Gastroesophageal sphincter (tissue), 3 donors: ENCODE results near the gene ANKRD55.

Experiments used
- POLR2A ChIP-seq, 2 donors: fragments of 450-650 bp; IDR thresholded peaks; one replicate each; pipeline ENCODE4 v1.6.1; 2017; ENCODE audit warnings: antibody characterized with exemption in 2 of 2, mild to moderate bottlenecking in 2 of 2, moderate library complexity in 1 of 2
- POLR2AphosphoS5 ChIP-seq: sonication (generic); formaldehyde crosslinking; IDR thresholded peaks from one replicate; pipeline ENCODE4 v1.6.1; 2017; ENCODE audit warnings: antibody characterized with exemption
- TF ChIP-seq, protein P1 (sequence below), 4 experiments: fragments of 200-600 bp in 2 of 4; fragments of 450-650 bp in 2 of 4; sonication (generic) in 1 of 4; IDR thresholded peaks; one replicate each; pipeline ENCODE4 v1.5.1; 2017 to 2019; ENCODE audit warnings: antibody characterized with exemption in 4 of 4, mild to moderate bottlenecking in 2 of 4, moderate library complexity in 2 of 4

- TF ChIP-seq POLR2A (IDR thresholded peaks at IDR 0.05), result no peak
- TF ChIP-seq, protein P1, sequence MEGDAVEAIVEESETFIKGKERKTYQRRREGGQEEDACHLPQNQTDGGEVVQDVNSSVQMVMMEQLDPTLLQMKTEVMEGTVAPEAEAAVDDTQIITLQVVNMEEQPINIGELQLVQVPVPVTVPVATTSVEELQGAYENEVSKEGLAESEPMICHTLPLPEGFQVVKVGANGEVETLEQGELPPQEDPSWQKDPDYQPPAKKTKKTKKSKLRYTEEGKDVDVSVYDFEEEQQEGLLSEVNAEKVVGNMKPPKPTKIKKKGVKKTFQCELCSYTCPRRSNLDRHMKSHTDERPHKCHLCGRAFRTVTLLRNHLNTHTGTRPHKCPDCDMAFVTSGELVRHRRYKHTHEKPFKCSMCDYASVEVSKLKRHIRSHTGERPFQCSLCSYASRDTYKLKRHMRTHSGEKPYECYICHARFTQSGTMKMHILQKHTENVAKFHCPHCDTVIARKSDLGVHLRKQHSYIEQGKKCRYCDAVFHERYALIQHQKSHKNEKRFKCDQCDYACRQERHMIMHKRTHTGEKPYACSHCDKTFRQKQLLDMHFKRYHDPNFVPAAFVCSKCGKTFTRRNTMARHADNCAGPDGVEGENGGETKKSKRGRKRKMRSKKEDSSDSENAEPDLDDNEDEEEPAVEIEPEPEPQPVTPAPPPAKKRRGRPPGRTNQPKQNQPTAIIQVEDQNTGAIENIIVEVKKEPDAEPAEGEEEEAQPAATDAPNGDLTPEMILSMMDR (IDR thresholded peaks at IDR 0.05), result no peak
- no peak for TF ChIP-seq POLR2AphosphoS5
Measured at GRCh38 chr5:56185768-56186311, 47.3 kb downstream of the ANKRD55 start.
